NCI-H187 treated with DMSO at 0.1 percent for 48 hours (cell line): ENCODE data around the gene GRID1.

ENCODE experiments used
- DNase-seq: peaks from one replicate; lab custom pipeline; 2025; lab: John Stamatoyannopoulos, UW

The GRID1 gene

GRCh38 chr10:85614981-85615380 lies 751.6 kb downstream of the GRID1 start:
- DNase-seq: no peak

- DNase-seq: no peak
These were observed 752.0 kb downstream of the GRID1 start for GRCh38 chr10:85614566-85614965.

GRCh38 chr10:85613391-85613790 lies 753.2 kb downstream of the GRID1 start:
- DNase-seq: no peak

GRCh38 chr10:85612833-85613232 lies 753.8 kb downstream of the GRID1 start:
- no peak for DNase-seq

- DNase-seq: no peak
These were observed 754.2 kb downstream of the GRID1 start for GRCh38 chr10:85612378-85612775.

GRCh38 chr10:85611746-85612377 lies 754.7 kb downstream of the GRID1 start:
- no peak for DNase-seq

- no peak for DNase-seq
These were observed 755.4 kb downstream of the GRID1 start for GRCh38 chr10:85611093-85611740.

GRCh38 chr10:85610381-85611092 lies 756.1 kb downstream of the GRID1 start:
- DNase-seq: no peak

GRCh38 chr10:85609509-85609908 lies 757.1 kb downstream of the GRID1 start:
- DNase-seq: no peak

GRCh38 chr10:85608706-85609105 lies 757.9 kb downstream of the GRID1 start:
- no peak for DNase-seq

- DNase-seq: no peak
These were observed 759.4 kb downstream of the GRID1 start for GRCh38 chr10:85607043-85607695.

GRCh38 chr10:85606401-85606800 lies 760.2 kb downstream of the GRID1 start:
- no peak for DNase-seq

GRCh38 chr10:85604884-85605283 lies 761.7 kb downstream of the GRID1 start:
- DNase-seq: no peak

- no peak for DNase-seq
These were observed 762.4 kb downstream of the GRID1 start for GRCh38 chr10:85604136-85604725.

- DNase-seq: no peak
These were observed 763.2 kb downstream of the GRID1 start for GRCh38 chr10:85603151-85603940.

GRCh38 chr10:85602713-85603112 lies 763.9 kb downstream of the GRID1 start:
- DNase-seq: no peak

GRCh38 chr10:85602306-85602705 lies 764.3 kb downstream of the GRID1 start:
- DNase-seq: no peak

- no peak for DNase-seq
These were observed 765.1 kb downstream of the GRID1 start for GRCh38 chr10:85601526-85601925.

GRCh38 chr10:85600744-85601081 lies 765.9 kb downstream of the GRID1 start:
- DNase-seq: no peak

GRCh38 chr10:85600026-85600743 lies 766.4 kb downstream of the GRID1 start:
- no peak for DNase-seq

- no peak for DNase-seq
These were observed 767.5 kb downstream of the GRID1 start for GRCh38 chr10:85599081-85599480.
